Measurements from ENCODE around the gene MIPOL1.
"Not testable (repeated sequence)": the region's sequence is repeated elsewhere in the genome, so short reads cannot be mapped to it uniquely, and the experiment has no call there.

Gene MIPOL1

GRCh38 chr14:37221073-37221472, 23.3 kb downstream of the MIPOL1 start:
- no peak for DNase-seq
- in situ Hi-C loops (cut with MboI; ENCODE audit: low pct_unique_long_range_greater_than_20kb, low sequenced_read_pairs) = no loop called here

- DNase-seq = no peak
- in situ Hi-C loops (cut with MboI; ENCODE audit: low pct_unique_long_range_greater_than_20kb, low sequenced_read_pairs) = no loop called here
Measured at GRCh38 chr14:37223947-37224474, 26.3 kb downstream of the MIPOL1 start.

DNA sequence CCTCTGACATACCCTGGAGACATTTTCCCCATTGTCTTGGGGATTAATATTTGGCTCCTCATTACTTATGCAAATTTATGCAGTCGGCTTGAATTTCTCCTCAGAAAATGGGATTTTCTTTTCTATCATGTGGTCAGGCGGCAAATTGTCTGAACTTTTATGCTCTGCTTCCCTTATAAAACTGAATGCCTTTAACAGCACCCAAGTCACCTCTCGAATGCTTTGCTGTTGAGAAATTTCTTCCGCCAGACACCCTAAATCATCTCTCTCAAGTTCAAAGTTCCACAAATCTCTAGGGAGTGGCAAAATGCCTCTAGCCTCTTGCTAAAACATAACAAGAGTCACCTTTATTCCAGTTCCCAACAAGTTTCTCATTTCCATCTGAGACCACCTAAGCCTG, 27.9 kb downstream of the MIPOL1 start:
- DNase-seq = not testable (repeated sequence)
- in situ Hi-C loops (cut with MboI; ENCODE audit: low pct_unique_long_range_greater_than_20kb, low sequenced_read_pairs) = loop anchor here (25.0 kb wide), 1 partner anchor 662 kb away; no protein-coding TSS in a partner anchor

GRCh38 chr14:37230551-37231194, 32.9 kb downstream of the MIPOL1 start:
- peak; percentile 44 for DNase-seq

DNA sequence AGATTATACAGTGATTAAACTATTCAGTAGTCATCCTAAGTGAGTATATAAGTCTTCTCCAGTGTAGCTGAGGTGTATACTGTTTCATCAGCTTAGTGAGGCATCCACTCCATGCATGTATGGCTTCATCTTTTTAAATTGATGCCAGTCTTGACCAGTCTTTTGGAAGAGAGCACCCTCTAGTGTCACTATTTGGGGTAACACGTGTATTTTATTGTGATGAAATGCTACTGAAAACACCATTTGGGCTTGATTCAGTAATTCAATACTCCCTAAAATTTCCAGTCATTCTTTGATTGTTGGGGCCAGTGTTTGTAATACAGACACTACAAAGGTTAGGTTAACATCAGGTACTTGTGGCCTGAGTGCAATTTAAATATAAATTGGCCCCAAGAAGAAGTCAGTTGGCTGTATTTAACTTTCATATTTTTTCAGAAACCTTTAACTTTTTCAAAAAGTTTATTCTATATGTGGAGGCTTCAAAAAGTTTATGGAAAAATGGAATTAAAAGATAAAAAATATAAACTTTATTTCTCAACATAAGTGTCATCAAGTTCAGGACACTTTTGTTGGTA, 35.3 kb downstream of the MIPOL1 start:
- in situ Hi-C loops (cut with MboI; ENCODE audit: low pct_unique_long_range_greater_than_20kb, low sequenced_read_pairs) = loop anchor here (25.0 kb wide), 1 partner anchor 654 kb away; no protein-coding TSS in a partner anchor
- DNase-seq = peak; percentile 38

More at GRCh38 chr14:37230551-37231194, 32.9 kb downstream of the MIPOL1 start:
- in situ Hi-C loops (cut with MboI; ENCODE audit: low pct_unique_long_range_greater_than_20kb, low sequenced_read_pairs) = loop anchor here (25.0 kb wide), 1 partner anchor 657 kb away; no protein-coding TSS in a partner anchor

DNA sequence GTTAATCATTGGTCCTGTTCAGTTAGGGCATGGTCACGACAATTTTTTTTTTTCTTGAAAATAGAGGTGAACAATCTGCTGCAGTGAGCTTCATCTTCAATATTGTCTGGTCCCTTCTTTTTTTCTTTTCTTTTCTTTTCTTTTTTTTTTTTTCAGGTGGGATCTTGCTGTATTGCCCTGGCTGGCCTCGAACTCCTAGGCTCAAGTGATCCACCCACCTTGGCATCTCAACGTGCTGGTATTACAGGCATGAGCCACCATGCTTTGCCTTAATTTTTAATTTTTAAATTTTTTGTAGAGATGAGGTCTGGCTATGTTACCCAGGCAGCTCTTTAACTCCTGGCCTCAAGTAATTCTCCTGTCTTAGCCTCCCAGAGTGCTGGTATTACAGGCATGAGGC, 36.5 kb downstream of the MIPOL1 start:
- DNase-seq = no peak
- in situ Hi-C loops (cut with MboI; ENCODE audit: low pct_unique_long_range_greater_than_20kb, low sequenced_read_pairs) = loop anchor here (25.0 kb wide), 1 partner anchor 653 kb away; no protein-coding TSS in a partner anchor

DNA sequence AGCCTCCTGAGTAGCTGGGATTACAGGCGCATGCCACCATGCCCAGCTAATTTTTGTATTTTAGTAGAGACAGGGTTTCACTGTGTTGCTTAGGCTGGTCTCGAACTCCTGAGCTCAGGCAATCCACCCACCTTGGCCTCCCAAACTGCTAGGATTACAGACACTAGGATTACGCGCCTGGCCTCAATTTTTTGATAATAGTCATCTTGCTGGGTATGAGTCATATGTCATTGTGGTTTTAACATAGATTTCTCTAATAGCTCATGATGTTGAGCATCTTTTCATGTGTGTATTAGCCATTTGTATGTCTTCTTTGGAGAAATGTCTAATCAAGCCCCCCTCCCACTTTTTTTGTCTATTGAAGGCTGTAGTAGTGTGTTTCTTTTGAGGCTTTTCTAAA, 38.3 kb downstream of the MIPOL1 start:
- in situ Hi-C loops (cut with MboI; ENCODE audit: low pct_unique_long_range_greater_than_20kb, low sequenced_read_pairs) = loop anchor here (25.0 kb wide), 1 partner anchor 651 kb away; no protein-coding TSS in a partner anchor
- DNase-seq = not testable (repeated sequence)

- no peak for DNase-seq
- in situ Hi-C loops (cut with MboI; ENCODE audit: low pct_unique_long_range_greater_than_20kb, low sequenced_read_pairs) = loop anchor here (25.0 kb wide), 1 partner anchor 650 kb away; no protein-coding TSS in a partner anchor
Measured at GRCh38 chr14:37237094-37237493, 39.4 kb downstream of the MIPOL1 start.

- no peak for DNase-seq
- in situ Hi-C loops (cut with MboI; ENCODE audit: low pct_unique_long_range_greater_than_20kb, low sequenced_read_pairs) = loop anchor here (25.0 kb wide), 1 partner anchor 650 kb away; no protein-coding TSS in a partner anchor
Measured at GRCh38 chr14:37237735-37238200, 40.0 kb downstream of the MIPOL1 start.

DNA sequence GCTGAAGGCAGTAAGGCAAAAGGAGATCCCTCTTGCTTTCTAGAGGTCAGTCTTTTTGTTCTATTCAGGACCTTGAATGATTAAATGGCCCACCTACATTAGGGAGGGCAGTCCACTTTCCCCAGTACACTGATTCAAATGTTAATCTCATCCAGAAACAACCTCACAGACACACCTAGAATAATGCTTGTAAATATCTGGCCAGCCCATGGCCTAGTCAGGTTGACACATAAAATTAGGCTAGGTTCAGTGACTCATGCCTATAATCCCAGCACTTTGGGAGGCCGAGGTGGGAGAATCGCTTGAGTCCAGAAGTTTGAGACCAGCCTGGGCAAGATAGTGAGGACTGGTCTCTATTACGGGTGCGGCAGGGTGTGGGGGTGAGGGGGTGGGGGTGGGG, 43.5 kb downstream of the MIPOL1 start:
- DNase-seq = no peak
- in situ Hi-C loops (cut with MboI; ENCODE audit: low pct_unique_long_range_greater_than_20kb, low sequenced_read_pairs) = loop anchor here (25.0 kb wide), 1 partner anchor 646 kb away; no protein-coding TSS in a partner anchor

DNA sequence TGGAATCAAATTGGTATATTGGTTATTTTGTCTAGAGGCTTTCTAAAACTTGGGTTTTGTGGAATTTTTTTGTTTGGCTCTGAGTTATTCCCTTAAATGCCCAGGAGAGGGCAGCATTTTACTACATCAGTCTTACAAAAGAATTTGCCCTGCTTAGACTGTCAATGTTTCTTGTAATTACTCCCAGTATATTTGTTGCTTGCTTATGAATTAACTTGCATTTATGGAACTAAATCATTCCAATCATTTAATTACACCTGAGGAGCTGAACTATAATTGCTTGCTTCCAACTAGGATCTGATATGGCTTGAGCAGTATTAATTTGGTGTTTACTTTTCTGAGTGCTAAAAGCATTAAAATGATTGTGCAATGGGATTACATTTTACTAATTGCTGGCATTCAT, 48.7 kb downstream of the MIPOL1 start:
- peak; percentile 47 for DNase-seq
- in situ Hi-C loops (cut with MboI; ENCODE audit: low pct_unique_long_range_greater_than_20kb, low sequenced_read_pairs) = loop anchor here (25.0 kb wide), 1 partner anchor 641 kb away; no protein-coding TSS in a partner anchor

- in situ Hi-C loops (cut with MboI; ENCODE audit: low pct_unique_long_range_greater_than_20kb, low sequenced_read_pairs) = loop anchor here (25.0 kb wide), 1 partner anchor 639 kb away; no protein-coding TSS in a partner anchor
- no peak for DNase-seq
Measured at GRCh38 chr14:37247791-37248461, 50.2 kb downstream of the MIPOL1 start.

DNA sequence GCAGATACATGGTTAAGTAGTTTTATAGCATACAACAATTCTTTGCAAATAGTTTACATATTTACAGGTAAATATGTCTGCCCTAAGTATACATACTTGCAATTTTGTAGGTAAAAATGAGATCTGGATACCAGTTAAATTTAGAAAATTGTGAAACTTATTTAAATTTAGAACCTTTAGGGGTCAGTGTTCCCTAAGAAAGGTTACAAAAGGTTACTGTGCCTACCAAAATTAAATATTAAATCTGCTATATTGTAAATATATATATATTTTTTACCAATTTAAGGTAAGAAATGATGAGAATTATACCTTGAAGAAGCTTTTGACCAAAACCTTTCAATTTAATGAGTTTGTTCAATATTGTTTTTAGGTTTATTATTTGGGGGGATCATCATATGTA, 54.0 kb downstream of the MIPOL1 start:
- in situ Hi-C loops (cut with MboI; ENCODE audit: low pct_unique_long_range_greater_than_20kb, low sequenced_read_pairs) = no loop called here
- no peak for DNase-seq

DNA sequence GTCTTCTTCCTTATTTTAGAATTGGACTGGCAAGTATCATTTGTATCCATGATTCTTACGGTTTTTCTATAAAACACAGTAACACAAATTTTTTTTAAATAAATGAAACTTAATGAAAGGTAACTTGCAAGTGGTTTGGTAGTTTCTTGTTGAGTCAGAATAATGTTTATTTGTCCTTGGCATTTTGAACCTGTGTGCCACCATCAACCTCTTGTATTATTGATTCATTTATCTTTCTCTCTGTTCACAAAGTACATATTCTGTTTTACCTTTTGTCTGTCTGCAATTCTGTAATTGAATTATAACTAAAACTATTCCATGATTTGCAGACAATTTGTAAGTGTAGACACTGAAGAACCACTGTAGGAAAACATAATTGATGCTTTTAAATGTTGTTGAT, 54.7 kb downstream of the MIPOL1 start:
- in situ Hi-C loops (cut with MboI; ENCODE audit: low pct_unique_long_range_greater_than_20kb, low sequenced_read_pairs) = no loop called here
- no peak for DNase-seq

- DNase-seq = no peak
- in situ Hi-C loops (cut with MboI; ENCODE audit: low pct_unique_long_range_greater_than_20kb, low sequenced_read_pairs) = no loop called here
Measured at GRCh38 chr14:37253905-37254304, 56.2 kb downstream of the MIPOL1 start.

DNA sequence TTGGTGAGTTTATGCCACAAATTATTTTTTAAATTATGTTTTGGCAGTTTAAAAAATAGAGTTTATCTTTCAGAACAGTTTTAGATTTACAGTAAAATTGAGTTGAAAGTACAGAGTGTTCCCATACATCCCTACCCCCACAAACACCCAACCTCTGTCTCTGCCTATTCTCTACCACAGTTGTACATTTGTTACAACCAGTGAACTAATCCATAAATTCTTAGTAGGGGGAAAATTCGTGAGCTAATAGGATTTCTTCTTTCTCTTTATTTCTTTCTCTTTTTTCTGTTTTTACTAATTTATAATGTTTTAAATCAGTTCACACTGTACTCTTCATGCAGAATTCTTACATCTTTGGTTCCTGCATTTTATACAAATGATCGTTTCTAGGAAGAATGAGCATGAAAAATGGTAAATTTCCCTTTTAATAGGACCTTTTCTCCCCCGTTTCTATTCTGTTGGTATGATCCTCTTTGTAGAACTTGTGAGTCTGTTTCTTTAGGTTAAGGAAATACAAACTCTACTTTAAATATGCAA, 56.7 kb downstream of the MIPOL1 start:
- in situ Hi-C loops (cut with MboI; ENCODE audit: low pct_unique_long_range_greater_than_20kb, low sequenced_read_pairs) = no loop called here
- no peak for DNase-seq

GRCh38 chr14:37257501-37258070, 59.8 kb downstream of the MIPOL1 start:
- in situ Hi-C loops (cut with MboI; ENCODE audit: low pct_unique_long_range_greater_than_20kb, low sequenced_read_pairs) = no loop called here
- no peak for DNase-seq

DNA sequence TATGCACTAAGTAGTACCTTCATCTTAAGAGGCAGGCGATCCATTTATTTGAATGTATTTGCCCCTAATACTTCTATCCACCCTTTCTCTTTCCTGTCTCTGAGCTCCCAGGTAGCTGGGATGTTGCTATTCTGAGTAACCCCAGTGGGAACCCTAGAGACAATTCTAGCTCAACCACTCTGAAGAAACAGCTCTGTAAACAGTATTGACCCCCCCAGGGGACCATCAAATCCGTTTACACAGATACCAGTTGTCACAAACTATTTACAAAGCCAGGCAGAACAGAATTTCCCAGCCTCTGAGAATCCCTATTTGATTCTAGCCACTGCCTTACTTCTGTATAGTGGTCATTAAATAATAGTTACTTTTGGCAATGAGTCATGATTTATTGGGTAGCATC, 64.9 kb downstream of the MIPOL1 start:
- DNase-seq = no peak
- in situ Hi-C loops (cut with MboI; ENCODE audit: low pct_unique_long_range_greater_than_20kb, low sequenced_read_pairs) = no loop called here

GRCh38 chr14:37263656-37264236, 66.0 kb downstream of the MIPOL1 start:
- DNase-seq = no peak
- in situ Hi-C loops (cut with MboI; ENCODE audit: low pct_unique_long_range_greater_than_20kb, low sequenced_read_pairs) = no loop called here

Measured in KBM-7 (cell line).